ENCODE measurements around the gene ZNF221.

- no peak for TF ChIP-seq POLR2A (IDR thresholded peaks at IDR 0.05; ENCODE audit: borderline replicate concordance, extremely low read depth, insufficient read depth, insufficient read length)
- TF ChIP-seq TCF7L2 (IDR thresholded peaks at IDR 0.05; ENCODE audit: borderline replicate concordance, extremely low read depth, insufficient read depth, insufficient read length): no peak
- TF ChIP-seq ATF3 (IDR thresholded peaks at IDR 0.05): no peak
- TF ChIP-seq CTCF (IDR thresholded peaks at IDR 0.05 in 2 of 3, conservative IDR thresholded peaks at IDR 0.05 in 1 of 3; ENCODE audit: borderline replicate concordance in 1 of 3, insufficient read depth in 1 of 3, low read depth in 2 of 3, low read length in 2 of 3): no peak
- TF ChIP-seq EZH2 (IDR thresholded peaks at IDR 0.05): no peak
- TF ChIP-seq JUND (IDR thresholded peaks at IDR 0.05): no peak
- TF ChIP-seq MAX (IDR thresholded peaks at IDR 0.05): no peak
- no peak for TF ChIP-seq SIN3A (IDR thresholded peaks at IDR 0.05; ENCODE audit: low read depth)
- TF ChIP-seq EZH2phosphoT487 (IDR thresholded peaks at IDR 0.05; ENCODE audit: borderline replicate concordance): no peak
- TF ChIP-seq REST (IDR thresholded peaks at IDR 0.05; ENCODE audit: low read depth): no peak
- no peak for TF ChIP-seq RAD21 (IDR thresholded peaks at IDR 0.05; ENCODE audit: low read depth)
- TF ChIP-seq SP1 (IDR thresholded peaks at IDR 0.05; ENCODE audit: low read depth): no peak
- TF ChIP-seq POLR2AphosphoS5 (IDR thresholded peaks at IDR 0.05; ENCODE audit: low read depth, low read length): no peak
- TF ChIP-seq ZBTB33 (IDR thresholded peaks at IDR 0.05; ENCODE audit: extremely low read depth, insufficient replicate concordance, low read length): no peak
Observed at GRCh38 chr19:43983912-43984686, 33.1 kb downstream of the ZNF221 start, which contains the start of gene ZNF155.
